Spinal cord (tissue), 10 donors: Measurements from ENCODE around the gene RBSN. TPM values are rescaled to one million over a fixed set of nuclear protein-coding genes. Genes with fewer than 3 reads are reported as not detected.
A peak's percentile ranks its signal among the peaks of the same experiment; 100 is the strongest.

Experiments
- DNase-seq, 6 donors: peaks; one replicate each; pipeline versions ENCODE4 v3.0.0 to v3.0.0-alpha.2; 2013 to 2015; ENCODE audit warnings: low spot score in 6 of 6, low read depth in 4 of 6
- H3K27ac ChIP-seq: one replicate; pipeline ENCODE4 v1.5.1; 2013; ENCODE audit warnings: low read depth, low read length, control low read depth
- H3K27me3 ChIP-seq: one replicate; pipeline ENCODE4 v1.6.1; 2013; ENCODE audit warnings: low read length; ENCODE audit not compliant: control insufficient read depth, insufficient read depth
- H3K36me3 ChIP-seq: one replicate; pipeline ENCODE4 v1.6.1; 2013; ENCODE audit warnings: low read length; ENCODE audit not compliant: control insufficient read depth, insufficient read depth
- H3K4me1 ChIP-seq: one replicate; pipeline ENCODE4 v1.6.1; 2013; ENCODE audit warnings: low read length; ENCODE audit not compliant: control insufficient read depth, insufficient read depth
- H3K4me3 ChIP-seq: one replicate; pipeline ENCODE4 v1.5.1; 2013; ENCODE audit warnings: low read depth, low read length, control low read depth
- H3K9me3 ChIP-seq: one replicate; pipeline ENCODE4 v1.6.1; 2013; ENCODE audit warnings: low read length; ENCODE audit not compliant: control insufficient read depth, insufficient read depth
- WGBS: methylation state at CpG from one replicate; pipeline ENCODE4 v1.1.5; 2013; ENCODE audit warnings: missing lambda C conversion rate; ENCODE audit not compliant: insufficient coverage; 5-methylcytosine and 5-hydroxymethylcytosine counted together
- polyA plus RNA-seq, 2 donors: library from polyadenylated mRNA; unstranded; fragments of 120-200 nt; gene quantifications; one replicate each; pipeline ENCODE4 v1.2.1, GENCODE V29; 2013; ENCODE audit not compliant: insufficient read length in 2 of 2
- total RNA-seq, 2 donors: library from RNA; depleted of rRNA in 1 of 2; stranded (reverse); fragments of 120-200 nt in 1 of 2; fragments of >200 nt in 1 of 2; gene quantifications; one replicate each; pipeline versions ENCODE4 v1.2.3 to v1.2.4, GENCODE V29; 2013 to 2014
- donor health status: healthy.

Gene RBSN
- total and polyA plus RNA-seq, 4 donors, result 40.4 to 51.6 (median 46.1) TPM

GRCh38 chr3:15052335-15053242 lies 46.4 kb downstream of the RBSN start:
- H3K36me3 ChIP-seq, result peaks cover 54% of the 10 kb centered on the region
- peaks cover 5% of the 10 kb centered on the region for H3K4me1 ChIP-seq
- no peak for DNase-seq
- H3K27me3 ChIP-seq, result no peaks in the 10 kb centered on the region
- H3K4me3 ChIP-seq, result no peak overlapping the region
- H3K27ac ChIP-seq, result no peak overlapping the region
- no peaks in the 10 kb centered on the region for H3K9me3 ChIP-seq
- WGBS, result 74% methylated on average over 14 of the region's 14 CpGs

DNA sequence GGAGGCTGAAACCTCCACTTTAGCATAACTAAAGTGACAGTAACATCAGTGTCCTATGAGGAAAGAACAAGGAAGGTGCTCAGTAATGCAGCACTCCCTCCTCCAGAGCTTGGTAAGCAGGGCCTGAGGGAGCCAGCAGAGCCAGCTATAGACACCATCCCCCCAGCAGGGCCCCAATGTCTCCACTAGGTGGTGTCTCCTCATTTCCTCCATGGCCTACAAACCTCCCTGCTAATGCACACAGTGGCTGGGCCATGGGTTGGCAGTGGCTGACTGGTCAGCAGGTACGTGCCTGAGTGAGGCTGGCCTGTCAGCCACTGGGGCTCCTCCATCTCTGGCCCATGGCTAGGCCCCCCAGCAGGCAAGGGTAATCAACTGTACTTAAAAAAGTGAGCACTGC lies 47.4 kb downstream of the RBSN start:
- Histone ChIP-seq H3K27ac (no peak overlapping the region), H3K36me3 (peaks cover 49% of the 10 kb centered on the region), H3K4me3 (no peak overlapping the region), H3K9me3 (no peaks in the 10 kb centered on the region), H3K4me1 (peaks cover 5% of the 10 kb centered on the region), H3K27me3 (no peaks in the 10 kb centered on the region)
- 70% methylated on average over 1 of the region's 1 CpG for WGBS
- peak in 2 of 6 donors; percentile 11 to 26 for DNase-seq

- DNase-seq, result no peak
- no peak overlapping the region for H3K27ac ChIP-seq
- peaks cover 45% of the 10 kb centered on the region for H3K36me3 ChIP-seq
- H3K9me3 ChIP-seq, result no peaks in the 10 kb centered on the region
- H3K4me1 ChIP-seq, result peaks cover 5% of the 10 kb centered on the region
- no peaks in the 10 kb centered on the region for H3K27me3 ChIP-seq
- 87% methylated on average over 3 of the region's 3 CpGs for WGBS
- no peak overlapping the region for H3K4me3 ChIP-seq
Observed at GRCh38 chr3:15050405-15051092, 48.4 kb downstream of the RBSN start.

DNA sequence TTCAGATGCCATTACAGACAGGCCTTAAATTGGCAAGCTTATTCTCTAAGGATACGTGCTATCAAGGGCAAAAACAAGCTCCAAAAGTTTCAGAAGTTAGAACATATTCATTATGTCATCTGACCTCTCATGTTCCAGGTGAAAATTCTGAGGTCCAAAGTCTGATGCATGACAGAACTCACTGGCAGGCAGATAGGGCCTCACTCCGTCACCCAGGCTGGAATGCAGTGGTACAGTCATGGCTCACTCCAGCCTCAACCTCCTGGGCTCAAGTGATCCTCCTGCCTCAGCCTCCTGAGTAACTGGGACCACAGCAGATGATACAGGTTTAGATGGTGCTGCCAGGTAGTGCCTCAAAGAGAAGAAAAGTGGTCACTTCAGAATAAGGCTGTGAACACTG lies 49.4 kb downstream of the RBSN start:
- Histone ChIP-seq H3K27me3 (no peaks in the 10 kb centered on the region), H3K9me3 (no peaks in the 10 kb centered on the region), H3K36me3 (peaks cover 49% of the 10 kb centered on the region), H3K4me1 (peaks cover 5% of the 10 kb centered on the region), H3K4me3 (no peak overlapping the region), H3K27ac (no peak overlapping the region)
- DNase-seq, result no peak
- 79% methylated on average over 2 of the region's 2 CpGs for WGBS

- H3K27ac ChIP-seq, result no peak overlapping the region
- no peaks in the 10 kb centered on the region for H3K9me3 ChIP-seq
- H3K27me3 ChIP-seq, result no peaks in the 10 kb centered on the region
- WGBS, result no CpG with 5 or more reads among the region's 1 CpG
- H3K36me3 ChIP-seq, result peaks cover 48% of the 10 kb centered on the region
- no peak for DNase-seq
- peaks cover 5% of the 10 kb centered on the region for H3K4me1 ChIP-seq
- H3K4me3 ChIP-seq, result no peak overlapping the region
Observed at GRCh38 chr3:15045667-15046066, 53.3 kb downstream of the RBSN start.

- H3K36me3 ChIP-seq, result peaks cover 52% of the 10 kb centered on the region
- no peak for DNase-seq
- no peak overlapping the region for H3K4me3 ChIP-seq
- no peak overlapping the region for H3K27ac ChIP-seq
- 71% methylated on average over 1 of the region's 7 CpGs for WGBS
- H3K9me3 ChIP-seq, result no peaks in the 10 kb centered on the region
- peaks cover 8% of the 10 kb centered on the region for H3K4me1 ChIP-seq
- no peaks in the 10 kb centered on the region for H3K27me3 ChIP-seq
Observed at GRCh38 chr3:15044326-15044725, 54.6 kb downstream of the RBSN start.

DNA sequence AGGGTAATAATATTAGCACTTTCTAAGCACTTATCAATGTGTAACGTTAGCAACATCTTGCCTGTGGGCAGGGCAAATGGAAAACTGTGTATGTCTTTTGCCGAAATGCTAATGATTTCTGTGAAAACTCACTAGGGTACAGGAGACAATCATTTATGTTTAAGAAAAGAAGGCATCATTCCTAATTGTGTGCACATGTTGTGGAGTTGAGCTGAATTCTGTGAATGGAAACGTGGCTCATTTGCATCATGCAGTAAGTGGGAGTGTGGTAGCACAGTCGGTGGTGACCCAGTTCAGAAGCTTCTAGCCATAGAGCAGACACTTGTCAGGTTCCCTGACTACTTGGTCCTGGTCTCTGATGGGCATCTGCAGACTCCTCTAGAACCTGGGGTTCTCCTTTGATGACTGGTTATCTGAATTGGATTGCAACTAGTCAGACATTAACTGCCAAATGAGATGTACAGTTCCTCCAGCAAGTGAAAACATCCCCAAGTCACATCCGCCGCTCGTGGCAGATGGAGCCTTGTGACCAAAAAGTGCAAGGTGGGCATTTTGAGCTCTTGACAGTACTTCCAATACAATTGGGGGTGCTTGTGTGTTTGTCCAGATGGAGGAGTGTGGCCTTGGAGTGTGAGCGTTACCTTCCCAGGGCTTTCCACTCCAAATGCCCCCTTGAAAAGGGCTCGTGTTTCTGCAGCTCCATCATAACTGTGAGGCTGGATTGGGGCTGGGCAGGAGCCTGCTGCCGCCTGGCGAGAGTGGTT lies 55.4 kb downstream of the RBSN start:
- no peak for DNase-seq
- H3K9me3 ChIP-seq, result no peaks in the 10 kb centered on the region
- 86% methylated on average over 10 of the region's 11 CpGs for WGBS
- peaks cover 54% of the 10 kb centered on the region for H3K36me3 ChIP-seq
- no peak overlapping the region for H3K27ac ChIP-seq
- peaks cover 8% of the 10 kb centered on the region for H3K4me1 ChIP-seq
- no peaks in the 10 kb centered on the region for H3K27me3 ChIP-seq
- no peak overlapping the region for H3K4me3 ChIP-seq

DNA sequence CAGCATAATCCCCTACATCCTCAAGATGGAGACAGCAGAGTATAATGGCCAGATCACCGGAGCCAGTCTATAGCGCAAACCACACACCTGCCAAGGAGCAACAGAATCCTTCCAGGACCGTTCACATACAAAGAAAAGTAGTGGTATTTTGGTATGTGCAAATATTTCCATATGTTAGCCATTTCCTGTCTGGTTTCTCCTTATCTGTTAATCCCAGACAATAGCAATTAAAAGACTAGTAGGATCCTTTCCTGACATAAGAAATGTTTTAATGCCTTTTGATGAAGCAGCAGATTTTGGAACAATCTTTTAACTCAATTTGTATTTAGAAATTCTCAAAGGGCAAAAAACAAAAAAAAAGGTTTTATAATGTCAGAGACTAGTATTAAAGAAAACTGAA lies 56.0 kb downstream of the RBSN start:
- no peak for DNase-seq
- no peak overlapping the region for H3K27ac ChIP-seq
- H3K36me3 ChIP-seq, result peaks cover 54% of the 10 kb centered on the region
- H3K27me3 ChIP-seq, result no peaks in the 10 kb centered on the region
- no CpG with 5 or more reads among the region's 3 CpGs for WGBS
- no peak overlapping the region for H3K4me3 ChIP-seq
- no peaks in the 10 kb centered on the region for H3K9me3 ChIP-seq
- peaks cover 8% of the 10 kb centered on the region for H3K4me1 ChIP-seq

- Histone ChIP-seq H3K9me3 (no peaks in the 10 kb centered on the region), H3K36me3 (peaks cover 54% of the 10 kb centered on the region), H3K27me3 (no peaks in the 10 kb centered on the region)
Observed at GRCh38 chr3:15041950-15042349, 57.0 kb downstream of the RBSN start.

More at GRCh38 chr3:15041950-15042349, 57.0 kb downstream of the RBSN start:
- H3K4me1 ChIP-seq, result peaks cover 8% of the 10 kb centered on the region
- no peak overlapping the region for H3K27ac ChIP-seq
- H3K4me3 ChIP-seq, result no peak overlapping the region
- DNase-seq, result no peak
- 88% methylated on average over 1 of the region's 3 CpGs for WGBS
